Dedifferentiated amniotic fluid mesenchymal stem cell (primary cell): ENCODE results near the gene NOX4.
"Not testable (repeated sequence)": the region's sequence is repeated elsewhere in the genome, so short reads cannot be mapped to it uniquely, and the experiment has no call there.

Experiments
- DNase-seq: peaks from one replicate; pipeline ENCODE4 v3.0.0-alpha.2; 2016; ENCODE audit errors: extremely low spot score

The NOX4 gene

DNA sequence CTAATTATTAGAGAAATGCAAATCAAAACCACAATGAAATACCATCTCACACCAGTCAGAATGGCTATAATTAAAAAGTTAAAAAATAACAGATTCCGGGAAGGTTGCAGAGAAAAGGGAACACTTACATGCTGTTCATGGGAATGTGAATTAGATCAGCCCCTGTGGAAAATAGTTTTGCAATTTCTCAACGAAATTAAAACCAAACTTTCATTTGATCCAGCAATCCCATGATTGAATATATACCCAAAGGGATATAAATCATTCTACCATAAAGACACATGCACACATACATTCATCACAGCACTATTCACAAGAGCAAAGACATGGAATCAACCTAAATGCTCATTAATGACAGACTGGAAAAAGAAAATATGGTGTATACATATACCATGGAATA lies 32.5 kb downstream of the NOX4 start:
- no peak for DNase-seq

GRCh38 chr11:89457190-89457589 lies 34.0 kb downstream of the NOX4 start:
- no peak for DNase-seq

- DNase-seq, result no peak
These were observed 34.5 kb downstream of the NOX4 start for GRCh38 chr11:89456681-89457080.

GRCh38 chr11:89452780-89453179 lies 38.4 kb downstream of the NOX4 start:
- DNase-seq, result no peak

- DNase-seq, result no peak
These were observed 43.3 kb downstream of the NOX4 start for GRCh38 chr11:89447845-89448244.

DNA sequence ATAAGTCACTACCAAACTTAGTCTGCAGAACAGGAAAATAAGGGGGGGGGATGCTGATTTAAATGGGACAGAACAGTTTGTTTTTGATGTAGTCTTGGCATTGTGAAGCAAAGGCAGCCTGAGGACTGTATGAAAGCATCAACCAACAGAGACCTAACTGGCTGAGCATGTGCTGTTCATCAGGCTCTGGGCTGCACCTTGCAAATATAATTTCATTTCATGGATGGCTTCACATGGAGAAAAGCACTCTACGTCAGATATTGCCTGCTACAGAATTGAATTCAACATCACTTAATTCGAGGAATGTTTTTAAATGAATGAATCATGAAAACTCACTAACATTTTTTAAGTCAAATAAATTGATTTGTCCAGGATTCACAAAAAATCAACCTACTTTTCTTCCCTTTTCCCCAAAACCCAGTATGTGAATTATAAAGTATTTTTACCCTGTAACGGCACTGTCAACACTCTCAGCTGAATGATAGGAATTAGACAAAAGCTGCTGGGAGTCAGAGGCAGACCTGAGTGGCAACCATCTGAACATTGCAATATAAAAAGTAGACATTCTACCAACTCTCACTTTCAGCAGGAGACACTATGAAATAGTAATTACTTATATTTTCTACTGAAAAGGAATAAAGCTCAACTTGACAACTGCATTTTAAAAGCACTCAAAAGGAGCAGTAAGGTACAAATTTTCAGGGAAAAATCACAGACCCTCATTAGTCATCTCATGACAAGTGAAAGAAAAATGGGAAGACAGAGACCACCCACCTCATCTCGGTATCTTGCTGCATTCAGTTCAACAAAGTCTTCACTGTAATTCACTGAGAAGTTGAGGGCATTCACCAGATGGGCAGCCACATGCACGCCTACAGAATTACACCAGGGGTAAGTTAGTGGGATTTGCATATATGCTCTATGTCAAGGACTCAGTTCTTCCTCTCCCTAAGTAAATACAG lies 47.5 kb downstream of the NOX4 start:
- DNase-seq, result peak; percentile 39

GRCh38 chr11:89442801-89443200 lies 48.4 kb downstream of the NOX4 start:
- no peak for DNase-seq

DNA sequence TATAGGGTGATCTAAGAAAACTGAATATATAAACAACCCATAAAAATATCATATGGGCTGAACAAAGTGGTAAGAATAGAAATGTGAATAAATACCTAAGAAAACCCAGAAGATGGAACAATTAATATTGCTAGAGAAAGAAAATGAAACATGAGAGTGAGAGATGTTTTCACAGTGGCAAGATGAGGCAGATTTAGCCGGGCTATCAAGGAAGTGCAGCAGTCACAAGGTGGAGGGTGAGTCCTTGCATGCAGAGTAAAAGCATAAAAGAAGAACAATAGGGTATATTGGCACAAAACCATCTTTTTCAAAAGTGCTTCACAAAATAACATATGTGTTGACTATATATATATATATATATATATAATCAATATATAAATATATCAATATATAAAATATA lies 49.6 kb downstream of the NOX4 start:
- DNase-seq, result no peak

DNA sequence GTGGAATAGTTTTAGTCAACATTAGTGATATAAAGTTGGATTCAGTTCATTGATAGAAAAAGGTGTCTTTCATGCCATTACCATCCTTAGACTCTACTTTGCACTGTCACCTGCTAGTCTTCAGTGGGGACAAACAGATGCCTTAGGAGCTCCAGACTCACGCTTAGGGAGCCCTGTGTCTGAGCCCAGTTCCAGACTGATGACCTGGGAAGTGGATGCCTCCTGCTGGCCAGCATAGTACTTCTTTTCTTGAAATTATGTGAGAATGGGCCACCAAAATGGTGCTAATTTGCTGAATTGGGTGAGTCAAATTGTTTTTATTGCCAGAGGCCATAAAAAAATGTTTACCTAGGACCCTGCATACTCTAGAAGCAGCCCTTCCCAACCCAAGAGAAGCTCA lies 53.9 kb downstream of the NOX4 start:
- no peak for DNase-seq

- no peak for DNase-seq
These were observed 55.1 kb downstream of the NOX4 start for GRCh38 chr11:89436071-89436470.

DNA sequence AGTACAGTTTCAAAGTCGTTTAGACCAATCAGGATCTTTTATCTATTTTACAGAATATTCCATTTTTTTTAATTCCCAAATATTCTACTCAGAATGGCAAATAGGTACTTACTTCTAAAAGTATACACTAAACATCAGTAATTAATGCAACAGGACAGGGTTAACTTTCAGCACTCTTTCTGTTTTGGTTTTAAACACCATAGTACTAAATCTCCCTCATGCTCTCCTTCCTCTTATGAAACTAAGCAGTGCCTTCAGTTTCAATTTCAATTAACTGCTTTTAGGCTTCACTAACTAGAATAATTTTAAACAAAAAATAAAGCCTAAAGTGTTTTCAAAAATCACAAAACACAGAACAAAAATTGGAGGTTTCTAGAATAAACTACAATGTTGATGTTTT lies 57.9 kb downstream of the NOX4 start:
- no peak for DNase-seq

GRCh38 chr11:89432182-89432581 lies 59.0 kb downstream of the NOX4 start:
- DNase-seq, result not testable (repeated sequence)

GRCh38 chr11:89426501-89426900 lies 64.7 kb downstream of the NOX4 start:
- DNase-seq, result not testable (repeated sequence)

GRCh38 chr11:89421718-89422117 lies 69.5 kb downstream of the NOX4 start:
- no peak for DNase-seq

DNA sequence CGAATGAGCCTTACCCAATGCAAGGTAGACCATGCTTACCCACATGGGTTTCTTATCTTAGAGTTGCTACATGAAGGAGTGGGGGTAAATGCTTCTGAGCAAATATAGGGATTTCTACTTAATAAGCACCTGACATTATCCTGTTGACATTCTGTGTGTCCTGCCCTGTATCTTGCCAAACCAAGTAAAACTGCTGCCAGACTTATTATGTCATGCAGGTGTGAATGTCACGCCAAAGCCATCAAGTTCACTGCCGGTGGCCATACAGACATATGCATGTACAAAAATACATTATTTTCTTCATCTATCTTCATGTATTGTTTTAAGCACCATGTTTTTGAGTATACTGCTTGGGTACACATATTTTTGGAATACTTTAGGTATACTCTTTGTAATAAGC lies 70.2 kb downstream of the NOX4 start:
- DNase-seq, result no peak

- DNase-seq, result no peak
These were observed 74.2 kb downstream of the NOX4 start for GRCh38 chr11:89416961-89417360.

GRCh38 chr11:89411112-89411511 lies 80.1 kb downstream of the NOX4 start:
- not testable (repeated sequence) for DNase-seq

GRCh38 chr11:89410666-89411065 lies 80.5 kb downstream of the NOX4 start:
- DNase-seq, result not testable (repeated sequence)

DNA sequence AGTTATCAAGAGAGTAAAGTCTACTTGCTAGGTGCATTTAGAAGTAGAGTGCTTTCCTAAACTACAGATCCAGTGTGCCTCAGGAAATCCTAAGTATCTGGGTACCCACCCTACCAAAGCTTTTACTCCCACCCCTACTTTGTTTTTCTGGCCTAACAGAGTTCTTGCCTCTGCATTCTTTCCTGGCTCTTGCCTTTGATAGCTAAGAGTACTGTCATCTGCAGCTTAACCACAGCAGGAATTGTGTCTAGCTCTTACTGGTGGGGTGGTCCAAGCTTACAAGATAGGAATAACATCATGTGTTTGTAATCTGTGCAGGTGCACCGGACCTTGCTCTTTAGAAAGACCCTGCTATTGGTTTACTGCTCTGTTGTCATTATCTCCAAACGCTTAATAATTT lies 82.7 kb downstream of the NOX4 start:
- not testable (repeated sequence) for DNase-seq

- no peak for DNase-seq
These were observed 85.5 kb downstream of the NOX4 start for GRCh38 chr11:89405629-89406028.

DNA sequence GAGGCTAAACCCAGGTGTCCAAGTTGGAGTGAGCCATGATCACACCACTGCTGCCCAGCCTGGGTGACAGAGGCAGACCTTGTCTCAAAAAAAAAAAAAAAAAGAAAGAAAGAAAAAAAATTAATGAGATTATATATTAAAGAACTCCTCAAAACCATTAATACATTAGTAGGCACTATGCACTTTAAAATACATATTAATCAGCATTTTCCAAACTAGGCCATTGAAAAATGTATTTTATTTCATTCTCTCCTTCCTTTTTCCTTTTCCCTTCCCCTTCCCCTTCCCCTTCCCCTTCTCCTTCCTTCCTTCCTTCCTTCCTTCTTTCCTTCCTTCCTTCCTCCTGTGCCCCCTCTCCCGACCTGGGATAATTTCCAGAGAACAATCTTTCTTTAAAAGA lies 99.5 kb downstream of the NOX4 start:
- DNase-seq, result not testable (repeated sequence)

- DNase-seq, result not testable (repeated sequence)
These were observed 103.7 kb downstream of the NOX4 start for GRCh38 chr11:89387501-89387900.

DNA sequence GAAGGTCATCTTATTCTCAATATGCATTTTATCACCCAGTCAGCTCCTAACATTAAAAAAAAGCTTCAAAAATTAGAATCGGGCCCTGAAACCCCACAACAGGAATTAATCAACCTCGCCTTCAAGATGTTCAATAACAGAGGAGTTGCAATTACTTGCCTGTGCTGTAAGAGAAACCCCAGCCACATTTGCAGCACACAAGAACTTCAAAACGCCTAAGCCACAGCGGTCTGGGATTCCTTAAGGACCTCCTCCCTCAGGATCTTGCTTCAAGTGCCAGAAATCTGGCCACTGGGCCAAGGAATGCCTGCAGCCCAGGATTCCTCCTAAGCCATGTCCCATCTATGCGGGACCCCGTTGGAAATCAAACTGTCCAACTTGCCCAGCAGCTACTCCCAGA lies 108.2 kb downstream of the NOX4 start:
- not testable (repeated sequence) for DNase-seq

- DNase-seq, result peak; percentile 95
These were observed 110.1 kb downstream of the NOX4 start for GRCh38 chr11:89381094-89381493.
